H1 (cell line): ENCODE data around the gene DPH6. TPM values are rescaled to one million over a fixed set of nuclear protein-coding genes. Genes with fewer than 3 reads are reported as not detected.

Experiments used
- CTCF ChIA-PET: fragments of 300-600 bp; sonication (Branson Sonifier 250); formaldehyde crosslinking; loops from one replicate; lab custom pipeline; 2021; ENCODE audit not compliant: partially characterized antibody; lab: Charles Lee
- POLR2A ChIA-PET: fragments of 300-600 bp; sonication (Branson Sonifier 250); formaldehyde crosslinking; loops from one replicate; lab custom pipeline; 2021; ENCODE audit warnings: inconsistent platforms; ENCODE audit not compliant: partially characterized antibody; lab: Charles Lee
- DNase-seq, 2 experiments: peaks; one replicate each; pipeline versions ENCODE4 v3.0.0 to v3.0.0-alpha.2; 2010 to 2022; ENCODE audit warnings: low spot score in 2 of 2, low read depth in 1 of 2, mixed read lengths in 1 of 2
- FAIRE-seq: peaks from 2 replicates; lab custom pipeline; 2011; peaks lifted over from hg19 to GRCh38; lab: Jason Lieb, UNC
- H2AFZ ChIP-seq: 2 replicates; pipeline ENCODE4 v1.8.1; 2012; ENCODE audit warnings: low read length, inconsistent platforms
- H2AK5ac ChIP-seq: 2 replicates; pipeline ENCODE4 v1.6.1; 2013; ENCODE audit warnings: low read depth, low read length
- H2BK120ac ChIP-seq: replicated peaks from 2 replicates; pipeline ENCODE3; 2013; ENCODE audit warnings: low read depth, low read length, inconsistent platforms
- H2BK12ac ChIP-seq: 2 replicates; pipeline ENCODE4 v1.6.1; 2013; ENCODE audit warnings: low read depth, low read length
- H2BK15ac ChIP-seq: 2 replicates; pipeline ENCODE4 v1.6.1; 2013; ENCODE audit warnings: low read length
- H2BK20ac ChIP-seq: 2 replicates; pipeline ENCODE4 v1.6.1; 2013; ENCODE audit warnings: low read length
- H2BK5ac ChIP-seq: 2 replicates; pipeline ENCODE4 v1.6.1; 2013; ENCODE audit warnings: low read depth, low read length
- H3K14ac ChIP-seq: 2 replicates; pipeline ENCODE4 v1.6.1; 2013; ENCODE audit warnings: inconsistent platforms; ENCODE audit not compliant: insufficient read length
- H3K18ac ChIP-seq: 2 replicates; pipeline ENCODE4 v1.6.1; 2013; ENCODE audit warnings: low read length; ENCODE audit errors: extremely low read depth
- H3K23ac ChIP-seq: 2 replicates; pipeline ENCODE4 v1.6.1; 2013; ENCODE audit warnings: inconsistent platforms; ENCODE audit not compliant: insufficient read length
- H3K23me2 ChIP-seq: 2 replicates; pipeline ENCODE4 v1.6.1; 2013; ENCODE audit warnings: low read depth, low read length
- H3K27ac ChIP-seq: 2 replicates; pipeline ENCODE4 v1.6.1; 2011; ENCODE audit warnings: low read depth, low read length, inconsistent platforms
- H3K27me3 ChIP-seq, 4 experiments: replicated peaks in 1 of 4; 1 replicate in 1 of 4; 2 replicates in 3 of 4; pipeline versions ENCODE4 v1.6.1 to v1.8.1; 2011 to 2013; ENCODE audit warnings: low read length in 3 of 4, mild to moderate bottlenecking in 3 of 4, inconsistent platforms in 2 of 4, mixed read lengths in 2 of 4, moderate library complexity in 1 of 4; ENCODE audit not compliant: control insufficient read depth in 3 of 4, insufficient read depth in 3 of 4; ENCODE audit errors: extremely low read depth in 1 of 4
- H3K36me3 ChIP-seq, 4 experiments: 2 replicates each; pipeline versions ENCODE4 v1.6.1 to v1.8.1; 2011 to 2013; ENCODE audit warnings: mild to moderate bottlenecking in 4 of 4, low read length in 3 of 4, moderate library complexity in 2 of 4, control low read depth in 1 of 4, inconsistent platforms in 1 of 4; ENCODE audit not compliant: insufficient read depth in 4 of 4, control insufficient read depth in 2 of 4
- H3K4ac ChIP-seq: replicated peaks from 2 replicates; pipeline ENCODE3; 2013; ENCODE audit warnings: low read length, low read depth, mixed read lengths, inconsistent platforms; ENCODE audit not compliant: insufficient read length
- H3K4me1 ChIP-seq, 4 experiments: replicated peaks in 1 of 4; 1 replicate in 1 of 4; 2 replicates in 3 of 4; pipeline versions ENCODE4 v1.6.1 to v1.8.1; 2011 to 2013; ENCODE audit warnings: low read length in 3 of 4, inconsistent platforms in 2 of 4, mixed read lengths in 1 of 4; ENCODE audit not compliant: insufficient read depth in 4 of 4, control insufficient read depth in 3 of 4
- H3K4me2 ChIP-seq, 2 experiments: 2 replicates each; pipeline versions ENCODE4 v1.6.1 to v1.8.1; 2011 to 2013; ENCODE audit warnings: low read depth in 2 of 2, low read length in 2 of 2, control low read depth in 1 of 2, inconsistent platforms in 1 of 2, mild to moderate bottlenecking in 1 of 2; ENCODE audit not compliant: insufficient read depth in 1 of 2
- H3K4me3 ChIP-seq, 4 experiments: fragments of 200-600, 300-600 bp in 1 of 4; sonication (generic), shearing (Covaris generic), sonication (Bioruptor Twin) in 1 of 4; 2 replicates each; pipeline versions ENCODE4 v1.5.1 to v1.8.1; 2011 to 2016; ENCODE audit warnings: low read length in 4 of 4, low read depth in 3 of 4, control low read depth in 2 of 4, inconsistent platforms in 2 of 4, mild to moderate bottlenecking in 2 of 4, mixed read lengths in 1 of 4, moderate library complexity in 1 of 4; ENCODE audit not compliant: insufficient read depth in 2 of 4; ENCODE audit errors: extremely low read depth in 1 of 4
- H3K56ac ChIP-seq: replicated peaks from 2 replicates; pipeline ENCODE3; 2013; ENCODE audit warnings: low read depth, mild to moderate bottlenecking, mixed read lengths, low read length, inconsistent platforms; ENCODE audit not compliant: insufficient read length
- H3K79me1 ChIP-seq: 2 replicates; pipeline ENCODE4 v1.6.1; 2013; ENCODE audit warnings: low read depth, low read length, control low read depth
- H3K79me2 ChIP-seq, 2 experiments: 2 replicates each; pipeline versions ENCODE4 v1.6.1 to v1.8.1; 2012 to 2013; ENCODE audit warnings: low read length in 2 of 2, mild to moderate bottlenecking in 2 of 2, inconsistent platforms in 1 of 2; ENCODE audit not compliant: insufficient read depth in 2 of 2, control insufficient read depth in 1 of 2
- H3K9ac ChIP-seq, 4 experiments: replicated peaks in 1 of 4; 1 replicate in 1 of 4; 2 replicates in 3 of 4; pipeline versions ENCODE4 v1.6.1 to v1.8.1; 2011 to 2013; ENCODE audit warnings: low read depth in 3 of 4, low read length in 3 of 4, control low read depth in 2 of 4, mild to moderate bottlenecking in 2 of 4, moderate library complexity in 2 of 4, inconsistent platforms in 1 of 4; ENCODE audit errors: extremely low read depth in 1 of 4
- H3K9me3 ChIP-seq, 2 experiments: 2 replicates each; pipeline versions ENCODE4 v1.6.1 to v1.8.1; 2012 to 2013; ENCODE audit warnings: mild to moderate bottlenecking in 2 of 2, moderate library complexity in 2 of 2, control low read depth in 1 of 2, inconsistent platforms in 1 of 2, low read depth in 1 of 2, low read length in 1 of 2, mixed read lengths in 1 of 2; ENCODE audit not compliant: insufficient read depth in 2 of 2
- H4K20me1 ChIP-seq, 2 experiments: replicated peaks in 1 of 2; 2 replicates each; pipeline versions ENCODE3 to v1.8.1; 2011 to 2013; ENCODE audit warnings: inconsistent platforms in 2 of 2, low read length in 2 of 2, mild to moderate bottlenecking in 1 of 2; ENCODE audit not compliant: insufficient read depth in 2 of 2, control insufficient read depth in 1 of 2
- H4K5ac ChIP-seq: 2 replicates; pipeline ENCODE4 v1.6.1; 2013; ENCODE audit warnings: low read length, low read depth, mixed read lengths, inconsistent platforms; ENCODE audit not compliant: insufficient read length
- H4K8ac ChIP-seq: 2 replicates; pipeline ENCODE4 v1.8.0; 2013; ENCODE audit warnings: mild to moderate bottlenecking, moderate library complexity, low read length, inconsistent platforms; ENCODE audit not compliant: insufficient read depth; ENCODE audit errors: extremely low read depth
- H4K91ac ChIP-seq: replicated peaks from 2 replicates; pipeline ENCODE3; 2013; ENCODE audit warnings: low read length, mixed read lengths, inconsistent platforms; ENCODE audit not compliant: insufficient read length
- ASH2L ChIP-seq: fragments of 200-600, 300-600 bp; sonication (generic); IDR thresholded peaks from one replicate; pipeline ENCODE4 v1.7.1; 2017; ENCODE audit warnings: low read length
- KDM4A ChIP-seq: IDR thresholded peaks from one replicate; pipeline ENCODE4 v1.7.1; 2012; ENCODE audit warnings: low read depth, mild to moderate bottlenecking, moderate library complexity, low read length, inconsistent platforms; ENCODE audit not compliant: severe bottlenecking
- KDM5A ChIP-seq: fragments of 200-600 bp; IDR thresholded peaks from 2 replicates; pipeline ENCODE4 v1.7.1; 2012; ENCODE audit warnings: mild to moderate bottlenecking, low read length, inconsistent platforms, mixed read lengths
- WGBS, 2 experiments: shearing (Covaris generic) in 1 of 2; methylation state at CpG; one replicate each; pipeline versions ENCODE4 v1.1.6 to v1.1.7; 2013 to 2015; ENCODE audit warnings: low lambda C conversion rate in 2 of 2, mixed read lengths in 2 of 2, inconsistent platforms in 1 of 2, low coverage in 1 of 2, missing lambda C conversion rate in 1 of 2; ENCODE audit not compliant: insufficient replicate concordance in 2 of 2, insufficient coverage in 1 of 2, insufficient read length in 1 of 2; ENCODE audit errors: extremely low coverage in 1 of 2, missing lambda C conversion rate in 1 of 2; 5-methylcytosine and 5-hydroxymethylcytosine counted together
- polyA plus RNA-seq, 7 experiments: library from polyadenylated mRNA; depleted of rRNA in 3 of 7; stranded (reverse) in 5 of 7; unstranded in 2 of 7; fragments of >200 nt in 5 of 7; fragments of 200-250 nt in 2 of 7; gene quantifications; 1 replicate in 5 of 7; 2 replicates in 1 of 7; 4 replicates in 1 of 7; pipeline versions ENCODE4 v1.2.1 to v1.2.3, GENCODE V29; 2011 to 2013; ENCODE audit warnings: missing spikeins in 2 of 7, mixed read lengths in 2 of 7
- total RNA-seq: library from RNA; stranded (reverse); fragmentation: NEBNext Ultra II Directional; extraction: Animal tissue kit (Norgen Biotek cat#: 25700); gene quantifications from 2 replicates; pipeline ENCODE4 v1.2.1, GENCODE V29; 2021

Gene DPH6
- total and polyA plus RNA-seq, 2 of the 8 experiments (the other 6 are each of a cell fraction or from before 2014, with no cell fraction given): 21.6 to 30.5 TPM

- H3K27me3 ChIP-seq: no peaks in the 10 kb centered on the region
- 95% methylated on average over 3 of the region's 3 CpGs; no CpG with 5 or more reads in 1 of the 2 experiments for WGBS, 2 experiments
- H3K9me3 ChIP-seq: no peaks in the 10 kb centered on the region; a peak in 1 of 4 replicates
- H3K27ac ChIP-seq: no peak overlapping the region
- no peaks in the 10 kb centered on the region for H4K20me1 ChIP-seq
- ChIA-PET CTCF (interaction anchor here (0.6 to 7.8 kb wide), 2 partner anchors 101 to 148 kb away, joined by 3 to 156 read pairs; no protein-coding TSS in a partner anchor), POLR2A (no interaction called here)
- H2BK15ac ChIP-seq: no peak overlapping the region
- peak overlapping the region; percentile 86; the same call in 1 of the 2 replicates for H2BK5ac ChIP-seq
- TF ChIP-seq KDM5A (no peak), KDM4A (no peak), ASH2L (no peak)
- H3K18ac ChIP-seq: peak overlapping the region; percentile 55; the same call in 1 of the 2 replicates
- H3K36me3 ChIP-seq: peaks cover 0 to 2% (median 0%) of the 10 kb centered on the region in 4 experiments; a peak in 2 of 8 replicates
- no peak overlapping the region for H4K8ac ChIP-seq
- no peak overlapping the region for H3K4ac ChIP-seq
- H3K79me2 ChIP-seq: no peaks in the 10 kb centered on the region
- H4K91ac ChIP-seq: peak overlapping the region; percentile 65
- no peak overlapping the region for H4K5ac ChIP-seq
- FAIRE-seq: no peak
- no peaks in the 10 kb centered on the region for H3K79me1 ChIP-seq
- no peak overlapping the region for H2AFZ ChIP-seq
- peaks cover 0 to 8% (median 4%) of the 10 kb centered on the region in 4 experiments; a peak in 3 of 7 replicates for H3K4me1 ChIP-seq
- DNase-seq: no peak
- no peak overlapping the region for H2BK12ac ChIP-seq
- no peak overlapping the region for H3K4me2 ChIP-seq
- no peak overlapping the region for H3K4me3 ChIP-seq
- H2BK120ac ChIP-seq: peak overlapping the region; percentile 50
- H3K9ac ChIP-seq: no peak overlapping the region
- H3K14ac ChIP-seq: no peak overlapping the region
- H3K23ac ChIP-seq: no peak overlapping the region
- H2BK20ac ChIP-seq: 0 out of 2 replicates have a peak overlapping the region, but pooled peaks have one; percentile 37
- no peak overlapping the region for H3K56ac ChIP-seq
- H3K23me2 ChIP-seq: no peaks in the 10 kb centered on the region
- H2AK5ac ChIP-seq: no peak overlapping the region
Observed at GRCh38 chr15:35440265-35440664, 105.7 kb downstream of the DPH6 start.
